OCI-LY1 (cell line): ENCODE data around the gene XYLT1.

Experiments used
- H2AFZ ChIP-seq: fragments of 200-600 bp; sonication (generic), shearing (Covaris generic); 2 replicates; pipeline ENCODE4 v1.6.0; 2014; ENCODE audit warnings: antibody characterized with exemption, mild to moderate bottlenecking, low read length
- H3F3A ChIP-seq: fragments of 200-600 bp; sonication (generic), shearing (Covaris generic); 2 replicates; pipeline ENCODE4 v1.6.0; 2014; ENCODE audit warnings: mild to moderate bottlenecking, antibody characterized with exemption, low read length, moderate library complexity; ENCODE audit not compliant: insufficient read depth
- H3K27ac ChIP-seq: fragments of 200-600 bp; sonication (generic); 2 replicates; pipeline ENCODE4 v1.5.1; 2014; ENCODE audit warnings: low read length, mixed run types, mild to moderate bottlenecking, low read depth; ENCODE audit not compliant: poor library complexity, severe bottlenecking
- H3K27me3 ChIP-seq: fragments of 200-600 bp; sonication (generic); 2 replicates; pipeline ENCODE4 v1.6.0; 2014; ENCODE audit warnings: antibody characterized with exemption, mild to moderate bottlenecking, low read length, moderate library complexity; ENCODE audit not compliant: insufficient read depth
- H3K36me3 ChIP-seq: fragments of 200-600 bp; sonication (generic); 2 replicates; pipeline ENCODE4 v1.6.1; 2014; ENCODE audit warnings: mild to moderate bottlenecking, antibody characterized with exemption, low read length, moderate library complexity, mixed read lengths; ENCODE audit not compliant: insufficient read depth
- H3K4me1 ChIP-seq: fragments of 200-600 bp; sonication (generic); 2 replicates; pipeline ENCODE4 v1.5.1; 2014; ENCODE audit warnings: mild to moderate bottlenecking, low read length, moderate library complexity; ENCODE audit not compliant: insufficient read depth, severe bottlenecking
- H3K4me2 ChIP-seq: fragments of 200-600 bp; sonication (generic), shearing (Covaris generic); 2 replicates; pipeline ENCODE4 v1.6.1; 2014; ENCODE audit warnings: low read length
- H3K4me3 ChIP-seq: fragments of 200-600 bp; sonication (generic); 2 replicates; pipeline ENCODE4 v1.5.1; 2014; ENCODE audit warnings: low read length, low read depth, mild to moderate bottlenecking, mixed read lengths; ENCODE audit not compliant: poor library complexity, severe bottlenecking
- H3K79me2 ChIP-seq: fragments of 200-600 bp; shearing (Covaris generic); 2 replicates; pipeline ENCODE4 v1.6.1; 2016; ENCODE audit warnings: mixed run types, low read length, mixed read lengths; ENCODE audit not compliant: insufficient read depth
- H3K9ac ChIP-seq: fragments of 200-600 bp; sonication (generic), shearing (Covaris generic); 2 replicates; pipeline ENCODE4 v1.6.1; 2014; ENCODE audit warnings: mild to moderate bottlenecking, low read length, mixed read lengths
- H3K9me2 ChIP-seq: fragments of 200-600 bp; sonication (generic), shearing (Covaris generic); 2 replicates; pipeline ENCODE4 v1.6.1; 2014; ENCODE audit warnings: low read depth, mild to moderate bottlenecking, low read length, mixed read lengths
- H3K9me3 ChIP-seq: fragments of 200-600 bp; shearing (Covaris generic); 2 replicates; pipeline ENCODE4 v1.6.1; 2014; ENCODE audit warnings: low read length, mixed read lengths
- H4K20me1 ChIP-seq: fragments of 200-600 bp; sonication (generic), shearing (Covaris generic); 2 replicates; pipeline ENCODE4 v1.6.0; 2016; ENCODE audit warnings: mild to moderate bottlenecking, low read length; ENCODE audit not compliant: insufficient read depth
- EZH2 ChIP-seq: fragments of 200-600 bp; sonication (generic), shearing (Covaris generic); IDR thresholded peaks from 2 replicates; pipeline ENCODE4 v1.8.0; 2017; ENCODE audit warnings: borderline replicate concordance, mixed run types, mild to moderate bottlenecking, antibody characterized with exemption, low read length, moderate library complexity, mixed read lengths
- TF ChIP-seq, protein P1 (sequence below): fragments of 200-600 bp; sonication (generic), shearing (Covaris generic); IDR thresholded peaks from 2 replicates; pipeline ENCODE4 v1.5.1; 2017; ENCODE audit warnings: mild to moderate bottlenecking, antibody characterized with exemption, low read length, moderate library complexity, mixed read lengths

Gene XYLT1

GRCh38 chr16:17204206-17204605 lies 266.6 kb downstream of the XYLT1 start:
- no peak overlapping the region for H3K9ac ChIP-seq
- no peaks in the 10 kb centered on the region for H3K9me2 ChIP-seq
- no peaks in the 10 kb centered on the region for H3K79me2 ChIP-seq
- no peak overlapping the region for H3K27ac ChIP-seq
- H3K27me3 ChIP-seq, result no peaks in the 10 kb centered on the region
- H3K4me1 ChIP-seq, result peaks cover 15% of the 10 kb centered on the region
- H3K4me3 ChIP-seq, result no peak overlapping the region
- H3K9me3 ChIP-seq, result no peaks in the 10 kb centered on the region
- H2AFZ ChIP-seq, result no peak overlapping the region
- TF ChIP-seq EZH2, result no peak
- TF ChIP-seq, protein P1, sequence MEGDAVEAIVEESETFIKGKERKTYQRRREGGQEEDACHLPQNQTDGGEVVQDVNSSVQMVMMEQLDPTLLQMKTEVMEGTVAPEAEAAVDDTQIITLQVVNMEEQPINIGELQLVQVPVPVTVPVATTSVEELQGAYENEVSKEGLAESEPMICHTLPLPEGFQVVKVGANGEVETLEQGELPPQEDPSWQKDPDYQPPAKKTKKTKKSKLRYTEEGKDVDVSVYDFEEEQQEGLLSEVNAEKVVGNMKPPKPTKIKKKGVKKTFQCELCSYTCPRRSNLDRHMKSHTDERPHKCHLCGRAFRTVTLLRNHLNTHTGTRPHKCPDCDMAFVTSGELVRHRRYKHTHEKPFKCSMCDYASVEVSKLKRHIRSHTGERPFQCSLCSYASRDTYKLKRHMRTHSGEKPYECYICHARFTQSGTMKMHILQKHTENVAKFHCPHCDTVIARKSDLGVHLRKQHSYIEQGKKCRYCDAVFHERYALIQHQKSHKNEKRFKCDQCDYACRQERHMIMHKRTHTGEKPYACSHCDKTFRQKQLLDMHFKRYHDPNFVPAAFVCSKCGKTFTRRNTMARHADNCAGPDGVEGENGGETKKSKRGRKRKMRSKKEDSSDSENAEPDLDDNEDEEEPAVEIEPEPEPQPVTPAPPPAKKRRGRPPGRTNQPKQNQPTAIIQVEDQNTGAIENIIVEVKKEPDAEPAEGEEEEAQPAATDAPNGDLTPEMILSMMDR, result no peak
- H3K36me3 ChIP-seq, result peaks cover 24% of the 10 kb centered on the region
- H3F3A ChIP-seq, result no peaks in the 10 kb centered on the region
- H3K4me2 ChIP-seq, result no peak overlapping the region
- no peaks in the 10 kb centered on the region for H4K20me1 ChIP-seq

GRCh38 chr16:17203424-17203823 lies 267.3 kb downstream of the XYLT1 start:
- TF ChIP-seq, protein P1, result no peak
- no peak for TF ChIP-seq EZH2
- H3K4me3 ChIP-seq, result no peak overlapping the region
- H3K79me2 ChIP-seq, result no peaks in the 10 kb centered on the region
- H3F3A ChIP-seq, result no peaks in the 10 kb centered on the region
- H3K9ac ChIP-seq, result no peak overlapping the region
- no peak overlapping the region for H3K27ac ChIP-seq
- no peaks in the 10 kb centered on the region for H4K20me1 ChIP-seq
- no peak overlapping the region for H3K4me2 ChIP-seq
- no peaks in the 10 kb centered on the region for H3K27me3 ChIP-seq
- peaks cover 15% of the 10 kb centered on the region for H3K4me1 ChIP-seq
- peaks cover 29% of the 10 kb centered on the region for H3K36me3 ChIP-seq
- H2AFZ ChIP-seq, result no peak overlapping the region
- no peaks in the 10 kb centered on the region for H3K9me2 ChIP-seq
- no peaks in the 10 kb centered on the region for H3K9me3 ChIP-seq

- Histone ChIP-seq H3K9me3 (no peaks in the 10 kb centered on the region), H3K27me3 (no peaks in the 10 kb centered on the region), H3F3A (no peaks in the 10 kb centered on the region), H3K4me2 (no peak overlapping the region), H3K9me2 (no peaks in the 10 kb centered on the region), H3K4me1 (no peaks in the 10 kb centered on the region), H3K27ac (no peak overlapping the region), H2AFZ (no peak overlapping the region), H3K9ac (no peak overlapping the region), H4K20me1 (no peaks in the 10 kb centered on the region), H3K4me3 (no peak overlapping the region), H3K79me2 (no peaks in the 10 kb centered on the region), H3K36me3 (peaks cover 62% of the 10 kb centered on the region)
- TF ChIP-seq EZH2, result no peak
- TF ChIP-seq, protein P1, result no peak
Measured at GRCh38 chr16:17199135-17199534, 271.6 kb downstream of the XYLT1 start.
